Dendritic cell treated with granulocyte-macrophage colony-stimulating factor and Interleukin-4, amounts not matched to agents 40 ng/mL and 50 ng/mL, for 4 days (primary cell): ENCODE results near the gene ZNF777.
"Not testable (repeated sequence)": the region's sequence is repeated elsewhere in the genome, so short reads cannot be mapped to it uniquely, and the experiment has no call there.

ENCODE experiments used
- H3K27ac Mint-ChIP-seq: one replicate; pipeline ENCODE4 v1.8.0; 2022; ENCODE audit warnings: mild to moderate bottlenecking, mixed read lengths
- H3K27me3 Mint-ChIP-seq: one replicate; pipeline ENCODE4 v1.8.0; 2022; ENCODE audit warnings: mild to moderate bottlenecking, mixed read lengths
- H3K36me3 Mint-ChIP-seq: one replicate; pipeline ENCODE4 v1.8.0; 2022; ENCODE audit warnings: low read depth, mixed read lengths
- H3K4me1 Mint-ChIP-seq: one replicate; pipeline ENCODE4 v1.8.0; 2022; ENCODE audit warnings: low read depth, mixed read lengths
- H3K4me3 Mint-ChIP-seq: one replicate; pipeline ENCODE4 v1.8.0; 2022; ENCODE audit warnings: mild to moderate bottlenecking, moderate library complexity, mixed read lengths
- H3K9me3 Mint-ChIP-seq: one replicate; pipeline ENCODE4 v1.8.0; 2022; ENCODE audit warnings: mixed read lengths
- intact Hi-C: fragments of 100-400 bp; cut with micrococcal nuclease; formaldehyde crosslinking; loops from one replicate; pipeline ENCODE4 v1.15.0; 2022

The ZNF777 gene

GRCh38 chr7:149493975-149494374, 33.1 kb upstream of the ZNF777 start:
- intact Hi-C loops, result loop anchor here (2.0 kb wide), 2 partner anchors 71 to 131 kb away; no protein-coding TSS in a partner anchor
- H3K27me3 Mint-ChIP-seq, H3K4me3 Mint-ChIP-seq, H3K9me3 Mint-ChIP-seq: not testable (repeated sequence)
- Mint-ChIP-seq H3K4me1 (peaks cover 63% of the 10 kb centered on the region), H3K27ac (peak overlapping the region; percentile 97), H3K36me3 (peaks cover 67% of the 10 kb centered on the region)

- H3K27me3 Mint-ChIP-seq, result no peaks in the 10 kb centered on the region
- H3K36me3 Mint-ChIP-seq, result peaks cover 73% of the 10 kb centered on the region
- H3K4me1 Mint-ChIP-seq, result peaks cover 67% of the 10 kb centered on the region
- no peak overlapping the region for H3K4me3 Mint-ChIP-seq
- H3K27ac Mint-ChIP-seq, result peak overlapping the region; percentile 97
- intact Hi-C loops, result no loop called here
- no peaks in the 10 kb centered on the region for H3K9me3 Mint-ChIP-seq
Measured at GRCh38 chr7:149493366-149493765, 32.5 kb upstream of the ZNF777 start.

- H3K4me1 Mint-ChIP-seq, result peaks cover 51% of the 10 kb centered on the region
- H3K27ac Mint-ChIP-seq, result peak overlapping the region; percentile 21
- H3K4me3 Mint-ChIP-seq, result no peak overlapping the region
- H3K36me3 Mint-ChIP-seq, result peaks cover 95% of the 10 kb centered on the region
- no peaks in the 10 kb centered on the region for H3K9me3 Mint-ChIP-seq
- intact Hi-C loops, result no loop called here
- H3K27me3 Mint-ChIP-seq, result no peaks in the 10 kb centered on the region
Measured at GRCh38 chr7:149490083-149490760, 29.4 kb upstream of the ZNF777 start.

GRCh38 chr7:149489391-149490024, 28.6 kb upstream of the ZNF777 start:
- Mint-ChIP-seq H3K27ac (peak overlapping the region; percentile 21), H3K4me1 (peaks cover 44% of the 10 kb centered on the region), H3K9me3 (no peaks in the 10 kb centered on the region), H3K4me3 (no peak overlapping the region), H3K36me3 (peaks cover 99% of the 10 kb centered on the region), H3K27me3 (no peaks in the 10 kb centered on the region)
- intact Hi-C loops, result no loop called here

GRCh38 chr7:149479568-149479967, 18.7 kb upstream of the ZNF777 start:
- H3K36me3 Mint-ChIP-seq, result peaks cover 92% of the 10 kb centered on the region
- no peak overlapping the region for H3K27ac Mint-ChIP-seq

GRCh38 chr7:149478754-149479153, 17.9 kb upstream of the ZNF777 start:
- Mint-ChIP-seq H3K4me1 (peaks cover 8% of the 10 kb centered on the region), H3K9me3 (peaks cover 11% of the 10 kb centered on the region), H3K4me3 (no peak overlapping the region), H3K27ac (peak overlapping the region; percentile 11), H3K27me3 (no peaks in the 10 kb centered on the region), H3K36me3 (peaks cover 97% of the 10 kb centered on the region)
- intact Hi-C loops, result no loop called here

More at GRCh38 chr7:149479568-149479967, 18.7 kb upstream of the ZNF777 start:
- no peaks in the 10 kb centered on the region for H3K27me3 Mint-ChIP-seq
- H3K9me3 Mint-ChIP-seq, result peaks cover 11% of the 10 kb centered on the region
- intact Hi-C loops, result no loop called here
- H3K4me3 Mint-ChIP-seq, result no peak overlapping the region
- H3K4me1 Mint-ChIP-seq, result peaks cover 8% of the 10 kb centered on the region

- Mint-ChIP-seq H3K4me1 (peaks cover 8% of the 10 kb centered on the region), H3K9me3 (peaks cover 11% of the 10 kb centered on the region), H3K27ac (peak overlapping the region; percentile 11), H3K4me3 (no peak overlapping the region), H3K27me3 (no peaks in the 10 kb centered on the region), H3K36me3 (peaks cover 97% of the 10 kb centered on the region)
- intact Hi-C loops, result no loop called here
Measured at GRCh38 chr7:149477494-149478443, 16.9 kb upstream of the ZNF777 start.

- intact Hi-C loops, result no loop called here
- Mint-ChIP-seq H3K36me3 (peaks cover 100% of the 10 kb centered on the region), H3K4me3 (no peak overlapping the region), H3K9me3 (peaks cover 11% of the 10 kb centered on the region), H3K4me1 (peaks cover 8% of the 10 kb centered on the region), H3K27me3 (no peaks in the 10 kb centered on the region), H3K27ac (no peak overlapping the region)
Measured at GRCh38 chr7:149476791-149477190, 15.9 kb upstream of the ZNF777 start.

- peaks cover 11% of the 10 kb centered on the region for H3K9me3 Mint-ChIP-seq
- peaks cover 100% of the 10 kb centered on the region for H3K36me3 Mint-ChIP-seq
- intact Hi-C loops, result no loop called here
Measured at GRCh38 chr7:149475121-149476045, 14.5 kb upstream of the ZNF777 start.

GRCh38 chr7:149474309-149475120, 13.7 kb upstream of the ZNF777 start:
- H3K4me1 Mint-ChIP-seq, result peaks cover 8% of the 10 kb centered on the region
- intact Hi-C loops, result no loop called here
- H3K27ac Mint-ChIP-seq, result no peak overlapping the region
- no peak overlapping the region for H3K4me3 Mint-ChIP-seq
- H3K9me3 Mint-ChIP-seq, result peaks cover 11% of the 10 kb centered on the region
- H3K27me3 Mint-ChIP-seq, result no peaks in the 10 kb centered on the region
- H3K36me3 Mint-ChIP-seq, result peaks cover 100% of the 10 kb centered on the region

More at GRCh38 chr7:149475121-149476045, 14.5 kb upstream of the ZNF777 start:
- H3K4me1 Mint-ChIP-seq, result peaks cover 8% of the 10 kb centered on the region
- no peak overlapping the region for H3K4me3 Mint-ChIP-seq
- no peak overlapping the region for H3K27ac Mint-ChIP-seq
- H3K27me3 Mint-ChIP-seq, result no peaks in the 10 kb centered on the region

- intact Hi-C loops, result no loop called here
- Mint-ChIP-seq H3K27ac (no peak overlapping the region), H3K4me3 (no peak overlapping the region), H3K27me3 (no peaks in the 10 kb centered on the region), H3K9me3 (no peaks in the 10 kb centered on the region), H3K36me3 (peaks cover 87% of the 10 kb centered on the region), H3K4me1 (peaks cover 3% of the 10 kb centered on the region)
Measured at GRCh38 chr7:149473251-149473650, 12.4 kb upstream of the ZNF777 start.

- Mint-ChIP-seq H3K36me3 (peaks cover 69% of the 10 kb centered on the region), H3K4me3 (no peak overlapping the region), H3K27me3 (peaks cover 2% of the 10 kb centered on the region), H3K4me1 (peaks cover 3% of the 10 kb centered on the region), H3K9me3 (peaks cover 7% of the 10 kb centered on the region), H3K27ac (no peak overlapping the region)
- intact Hi-C loops, result no loop called here
Measured at GRCh38 chr7:149471289-149471953, 10.6 kb upstream of the ZNF777 start.
